OCI-LY7 (cell line): ENCODE measurements around the gene IFT88.

Experiments used
- CTCF ChIP-seq: fragments of 200-600 bp; sonication (generic); conservative IDR thresholded peaks from 2 replicates; pipeline ENCODE4 v1.5.1; 2014; ENCODE audit warnings: mild to moderate bottlenecking, antibody characterized with exemption, low read length, moderate library complexity, mixed read lengths
- EZH2phosphoT487 ChIP-seq: fragments of 200-600 bp; sonication (generic); IDR thresholded peaks from 2 replicates; pipeline ENCODE4 v1.6.1; 2018; ENCODE audit warnings: low read depth, borderline replicate concordance, mild to moderate bottlenecking, mixed run types, antibody characterized with exemption, low read length, moderate library complexity, mixed read lengths

GRCh38 chr13:20714161-20714560, 147.2 kb downstream of the IFT88 start:
- no peak for TF ChIP-seq CTCF
- no peak for TF ChIP-seq EZH2phosphoT487
